Neural cell (in vitro differentiated cells): Measurements from ENCODE around the gene FCRL6. TPM values are rescaled to one million over a fixed set of nuclear protein-coding genes. Genes with fewer than 3 reads are reported as not detected.

Source experiments
- polyA plus RNA-seq: library from polyadenylated mRNA; depleted of rRNA; stranded (reverse); fragments of >200 nt; gene quantifications from 2 replicates; pipeline ENCODE4 v1.2.3, GENCODE V29; 2014
- small RNA-seq, 3 experiments: library from RNA; depleted of rRNA; stranded (forward); fragments of <200 nt; gene quantifications; one replicate each; pipeline ENCODE3, GENCODE V24; 2012

The FCRL6 gene
- polyA plus RNA-seq, 1 donor from 2014 or later: not detected

Small RNAs within 50 kb of the gene (small RNA-seq; reads per million reads assigned to genes)
- 0.10 to 0.16 (median 0.13) reads per million in 3 experiments for gene RF00570

Other genes with a start within 250 kb of the FCRL6 start
- not detected in 2 replicates for gene APCS, start 214.5 kb upstream of the FCRL6 start, polyA plus RNA-seq
- 0.58 and 0.98 TPM in 2 replicates for gene CRP, start 87.8 kb upstream of the FCRL6 start, polyA plus RNA-seq
- 3.7 and 5.4 TPM in 2 replicates for gene DUSP23, start 21.4 kb upstream of the FCRL6 start, polyA plus RNA-seq
- gene SLAMF8, start 24.5 kb downstream of the FCRL6 start, polyA plus RNA-seq: not detected in 2 replicates
- gene VSIG8, start 60.3 kb downstream of the FCRL6 start, polyA plus RNA-seq: 0.37 TPM in 1 of 2 replicates, not detected in the other
- gene CFAP45, start 97.8 kb downstream of the FCRL6 start, polyA plus RNA-seq: 0.12 TPM in 1 of 2 replicates, not detected in the other
- 0.52 and 0.90 TPM in 2 replicates for gene TAGLN2, start 123.1 kb downstream of the FCRL6 start, polyA plus RNA-seq
- gene IGSF9, start 143.3 kb downstream of the FCRL6 start, polyA plus RNA-seq: 10.7 and 11.8 TPM in 2 replicates
- not detected in 2 replicates for gene SLAMF9, start 151.9 kb downstream of the FCRL6 start, polyA plus RNA-seq
- gene PIGM, start 229.6 kb downstream of the FCRL6 start, polyA plus RNA-seq: 3.4 and 3.8 TPM in 2 replicates